Activated naive CD8-positive, alpha-beta T cell (primary cell): ENCODE measurements around the gene MCOLN3.

Experiments used
- H3K27ac Mint-ChIP-seq: one replicate; pipeline ENCODE4 v1.8.0; 2021; ENCODE audit warnings: mixed read lengths
- H3K27me3 Mint-ChIP-seq: one replicate; pipeline ENCODE4 v1.8.0; 2021; ENCODE audit warnings: mixed read lengths
- H3K36me3 Mint-ChIP-seq: one replicate; pipeline ENCODE4 v1.8.0; 2021; ENCODE audit warnings: mixed read lengths
- H3K4me1 Mint-ChIP-seq: one replicate; pipeline ENCODE4 v1.8.0; 2021; ENCODE audit warnings: low read depth, mixed read lengths
- H3K4me3 Mint-ChIP-seq: one replicate; pipeline ENCODE4 v1.8.0; 2021; ENCODE audit warnings: mild to moderate bottlenecking, mixed read lengths
- H3K9me3 Mint-ChIP-seq: one replicate; pipeline ENCODE4 v1.8.0; 2021; ENCODE audit warnings: low read depth, mixed read lengths

The MCOLN3 gene, protein sequence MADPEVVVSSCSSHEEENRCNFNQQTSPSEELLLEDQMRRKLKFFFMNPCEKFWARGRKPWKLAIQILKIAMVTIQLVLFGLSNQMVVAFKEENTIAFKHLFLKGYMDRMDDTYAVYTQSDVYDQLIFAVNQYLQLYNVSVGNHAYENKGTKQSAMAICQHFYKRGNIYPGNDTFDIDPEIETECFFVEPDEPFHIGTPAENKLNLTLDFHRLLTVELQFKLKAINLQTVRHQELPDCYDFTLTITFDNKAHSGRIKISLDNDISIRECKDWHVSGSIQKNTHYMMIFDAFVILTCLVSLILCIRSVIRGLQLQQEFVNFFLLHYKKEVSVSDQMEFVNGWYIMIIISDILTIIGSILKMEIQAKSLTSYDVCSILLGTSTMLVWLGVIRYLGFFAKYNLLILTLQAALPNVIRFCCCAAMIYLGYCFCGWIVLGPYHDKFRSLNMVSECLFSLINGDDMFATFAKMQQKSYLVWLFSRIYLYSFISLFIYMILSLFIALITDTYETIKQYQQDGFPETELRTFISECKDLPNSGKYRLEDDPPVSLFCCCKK

DNA sequence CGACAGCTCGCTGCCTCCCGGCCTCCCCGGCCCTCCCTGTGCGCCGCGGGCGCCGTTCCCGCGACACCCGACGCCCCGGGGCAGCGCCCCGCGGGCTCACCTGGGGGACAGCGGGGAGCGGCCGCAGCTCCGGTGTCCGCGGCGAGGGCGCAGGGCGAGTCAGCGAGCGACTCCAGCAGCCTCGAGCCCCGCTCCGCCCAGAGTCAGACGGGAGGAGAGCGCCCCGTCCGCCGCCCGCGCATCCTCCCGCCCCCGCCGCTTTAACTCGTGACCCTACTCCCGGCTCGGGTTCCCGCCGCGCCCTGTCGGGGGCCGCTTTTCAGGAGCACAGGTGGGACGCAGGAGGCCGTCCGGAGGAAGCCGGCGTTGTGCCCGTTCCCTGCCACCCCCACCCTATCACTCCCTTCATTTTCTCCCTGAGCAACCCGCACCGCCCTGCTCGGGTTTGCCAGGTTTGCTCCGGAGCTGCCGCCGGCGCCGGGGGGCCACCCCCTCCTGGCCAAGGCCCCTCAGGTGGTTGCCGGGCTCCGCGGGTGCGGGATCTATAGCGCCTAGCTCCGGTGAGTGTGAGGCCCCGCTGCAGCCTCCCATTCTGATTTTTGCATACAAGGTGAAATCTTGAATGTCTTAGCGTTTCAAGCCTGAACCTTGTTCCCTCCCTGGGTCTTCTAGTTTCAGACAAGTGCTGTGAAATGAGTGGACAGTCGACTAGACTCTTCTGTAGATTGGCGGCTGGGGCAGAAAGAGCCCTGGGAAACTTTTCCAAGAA is at the start of gene MCOLN3:
TSS of gene MCOLN3 (minus strand) at position 205 of the 769 bp plus-strand sequence. CDS start 3,140 bp downstream, outside the sequence.
- H3K36me3 Mint-ChIP-seq: no peaks in the 10 kb centered on the region
- no peaks in the 10 kb centered on the region for H3K9me3 Mint-ChIP-seq
- peaks cover 24% of the 10 kb centered on the region for H3K27me3 Mint-ChIP-seq
- peaks cover 26% of the 10 kb centered on the region for H3K4me1 Mint-ChIP-seq
- H3K4me3 Mint-ChIP-seq: peak within 1 kb of the TSS; percentile 81
- H3K27ac Mint-ChIP-seq: no peak within 1 kb of the TSS

DNA sequence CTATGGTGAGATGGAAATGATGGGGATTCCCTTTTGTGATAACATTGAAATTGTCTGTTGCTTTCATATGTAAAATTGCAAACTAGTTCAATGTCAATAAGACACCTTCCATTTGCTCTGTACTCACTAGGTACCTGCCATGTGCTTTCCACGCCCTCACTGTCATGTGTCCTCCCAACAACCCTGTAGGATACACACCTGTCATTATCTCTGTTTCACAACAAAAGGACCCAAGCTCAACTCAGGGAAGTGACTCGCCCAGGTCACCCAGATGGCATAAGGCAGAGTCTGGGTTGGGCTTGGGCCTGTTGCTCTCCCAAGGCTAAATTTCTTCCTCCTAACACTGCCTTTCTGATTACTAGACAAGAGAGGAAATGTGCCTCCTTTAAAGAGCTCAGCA is 45.3 kb upstream of the MCOLN3 start:
- no peaks in the 10 kb centered on the region for H3K9me3 Mint-ChIP-seq
- no peak overlapping the region for H3K27ac Mint-ChIP-seq
- H3K4me1 Mint-ChIP-seq: peaks cover 18% of the 10 kb centered on the region
- peaks cover 10% of the 10 kb centered on the region for H3K27me3 Mint-ChIP-seq
- no peak overlapping the region for H3K4me3 Mint-ChIP-seq
- peaks cover 5% of the 10 kb centered on the region for H3K36me3 Mint-ChIP-seq

- no peaks in the 10 kb centered on the region for H3K9me3 Mint-ChIP-seq
- peaks cover 18% of the 10 kb centered on the region for H3K4me1 Mint-ChIP-seq
- peak overlapping the region; percentile 17 for H3K27ac Mint-ChIP-seq
- peak overlapping the region; percentile 81 for H3K4me3 Mint-ChIP-seq
- peaks cover 10% of the 10 kb centered on the region for H3K27me3 Mint-ChIP-seq
- H3K36me3 Mint-ChIP-seq: peaks cover 5% of the 10 kb centered on the region
Observed at GRCh38 chr1:85091671-85092280, 43.5 kb upstream of the MCOLN3 start.

DNA sequence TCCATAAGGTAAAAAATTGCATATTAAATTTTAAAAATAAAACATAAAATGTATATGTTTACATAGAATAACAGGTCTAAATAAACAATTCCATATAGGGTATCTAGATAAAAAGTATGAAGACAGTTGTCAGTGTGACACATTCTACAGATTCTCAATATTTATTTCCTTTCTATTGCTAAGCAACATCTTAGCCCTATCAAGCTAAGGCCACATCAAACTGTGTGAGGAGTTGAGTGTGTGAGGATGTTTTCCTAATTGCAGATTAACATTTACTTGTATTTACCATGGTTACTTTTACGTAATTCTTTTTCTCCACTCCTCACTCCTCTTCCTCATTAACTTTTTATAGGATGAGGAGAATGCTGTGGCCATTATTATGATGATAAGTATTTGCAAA is 41.9 kb upstream of the MCOLN3 start:
- no peaks in the 10 kb centered on the region for H3K9me3 Mint-ChIP-seq
- peaks cover 5% of the 10 kb centered on the region for H3K36me3 Mint-ChIP-seq
- H3K4me3 Mint-ChIP-seq: no peak overlapping the region
- peaks cover 8% of the 10 kb centered on the region for H3K27me3 Mint-ChIP-seq
- peaks cover 18% of the 10 kb centered on the region for H3K4me1 Mint-ChIP-seq
- H3K27ac Mint-ChIP-seq: no peak overlapping the region

DNA sequence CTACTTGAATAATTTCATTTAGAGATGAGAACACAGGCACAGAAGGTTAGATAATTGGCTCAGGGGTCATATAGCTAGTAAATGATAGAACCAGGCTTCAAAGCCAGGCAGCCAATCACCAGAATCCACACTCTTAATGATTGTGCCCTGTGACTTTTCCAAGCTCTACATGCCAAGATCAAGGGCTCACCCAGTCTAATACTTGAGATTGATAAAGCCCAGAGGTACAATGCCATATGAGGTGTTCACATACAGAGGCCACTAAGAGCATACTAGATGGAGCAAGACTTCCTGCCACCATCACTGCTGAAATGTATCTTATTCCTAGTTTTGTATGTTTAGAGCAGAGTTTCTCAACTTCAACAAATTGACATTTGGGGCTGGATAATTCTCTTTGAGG is 40.9 kb upstream of the MCOLN3 start:
- Mint-ChIP-seq H3K9me3 (no peaks in the 10 kb centered on the region), H3K36me3 (peaks cover 5% of the 10 kb centered on the region), H3K27me3 (peaks cover 9% of the 10 kb centered on the region), H3K27ac (no peak overlapping the region), H3K4me3 (no peak overlapping the region), H3K4me1 (peaks cover 18% of the 10 kb centered on the region)

DNA sequence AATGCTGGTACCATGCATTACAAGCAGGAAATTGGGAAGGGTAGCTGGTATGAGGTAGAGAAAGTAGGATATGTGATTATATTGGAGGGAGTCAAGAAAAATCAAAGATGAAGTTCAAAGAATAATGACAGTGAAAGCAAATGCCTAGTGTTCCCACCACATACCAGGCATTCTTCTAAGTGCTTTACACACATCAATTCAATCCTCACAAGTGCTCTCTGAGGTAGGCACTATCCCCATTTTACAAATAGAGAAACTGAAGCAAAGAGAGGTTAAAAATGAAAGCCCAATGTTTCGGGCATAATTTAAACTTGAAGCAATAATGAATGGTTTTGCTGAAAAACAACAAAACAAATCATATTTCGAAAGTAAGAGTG is 40.1 kb upstream of the MCOLN3 start:
- Mint-ChIP-seq H3K4me1 (peaks cover 18% of the 10 kb centered on the region), H3K27me3 (peaks cover 9% of the 10 kb centered on the region), H3K4me3 (no peak overlapping the region), H3K36me3 (peaks cover 1% of the 10 kb centered on the region), H3K27ac (no peak overlapping the region), H3K9me3 (no peaks in the 10 kb centered on the region)

DNA sequence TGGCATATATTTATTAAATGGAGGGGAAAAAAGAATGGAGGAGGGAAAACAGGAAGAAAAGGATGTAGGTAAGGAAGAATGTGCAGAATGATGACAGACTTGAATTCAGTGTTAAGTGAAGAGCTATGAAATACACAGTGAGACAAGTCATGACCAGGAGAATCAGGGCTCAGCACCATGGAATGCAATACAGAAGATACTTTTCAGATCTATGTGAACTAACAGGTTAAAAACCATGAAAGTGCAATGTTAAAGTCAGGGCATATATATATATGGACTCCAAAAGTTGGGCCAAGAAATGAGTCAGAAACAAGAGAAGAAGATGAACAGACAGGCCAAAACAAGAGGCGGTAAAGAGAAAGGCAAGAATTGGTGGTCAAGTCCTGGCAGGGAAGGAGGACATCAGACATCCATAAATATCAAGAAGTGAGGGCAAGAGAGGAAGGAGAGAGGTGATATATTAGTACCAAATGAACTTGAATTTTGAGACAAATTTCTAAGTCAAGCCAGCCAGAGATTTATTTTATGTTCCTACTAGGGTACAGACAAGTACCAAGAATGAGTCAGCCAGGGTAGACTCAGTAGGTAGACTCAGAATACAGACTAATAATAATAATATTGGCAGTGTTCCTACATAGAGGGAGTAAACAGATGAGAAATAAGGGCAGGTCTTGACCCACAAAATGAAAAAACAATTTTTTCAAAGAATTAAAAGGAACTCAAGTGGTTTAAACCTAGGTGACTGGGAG is 39.5 kb upstream of the MCOLN3 start:
- no peaks in the 10 kb centered on the region for H3K9me3 Mint-ChIP-seq
- no peak overlapping the region for H3K27ac Mint-ChIP-seq
- peaks cover 10% of the 10 kb centered on the region for H3K27me3 Mint-ChIP-seq
- H3K36me3 Mint-ChIP-seq: no peaks in the 10 kb centered on the region
- no peak overlapping the region for H3K4me3 Mint-ChIP-seq
- H3K4me1 Mint-ChIP-seq: peaks cover 18% of the 10 kb centered on the region

DNA sequence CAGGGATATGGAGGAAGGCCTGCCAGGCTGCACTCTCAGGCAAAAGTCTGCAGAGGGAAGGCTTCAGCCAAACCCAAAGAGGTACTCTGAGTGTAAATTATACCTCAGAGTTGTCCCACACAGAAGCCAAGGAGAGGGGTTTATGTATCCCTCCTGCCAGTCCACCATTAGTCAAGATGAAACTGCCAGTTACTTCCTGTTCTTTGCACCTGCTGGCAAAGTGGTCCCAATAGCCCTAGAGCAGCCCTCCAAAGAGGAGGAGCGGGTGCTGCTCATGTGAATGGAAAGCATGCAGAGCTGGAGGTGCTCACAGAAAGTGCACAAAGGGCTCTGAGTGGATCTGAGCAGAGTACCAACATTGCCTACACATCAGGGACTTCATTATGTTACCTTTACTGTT is 37.1 kb upstream of the MCOLN3 start:
- Mint-ChIP-seq H3K9me3 (no peaks in the 10 kb centered on the region), H3K27me3 (peaks cover 10% of the 10 kb centered on the region), H3K27ac (no peak overlapping the region), H3K4me1 (no peaks in the 10 kb centered on the region), H3K36me3 (no peaks in the 10 kb centered on the region), H3K4me3 (no peak overlapping the region)

DNA sequence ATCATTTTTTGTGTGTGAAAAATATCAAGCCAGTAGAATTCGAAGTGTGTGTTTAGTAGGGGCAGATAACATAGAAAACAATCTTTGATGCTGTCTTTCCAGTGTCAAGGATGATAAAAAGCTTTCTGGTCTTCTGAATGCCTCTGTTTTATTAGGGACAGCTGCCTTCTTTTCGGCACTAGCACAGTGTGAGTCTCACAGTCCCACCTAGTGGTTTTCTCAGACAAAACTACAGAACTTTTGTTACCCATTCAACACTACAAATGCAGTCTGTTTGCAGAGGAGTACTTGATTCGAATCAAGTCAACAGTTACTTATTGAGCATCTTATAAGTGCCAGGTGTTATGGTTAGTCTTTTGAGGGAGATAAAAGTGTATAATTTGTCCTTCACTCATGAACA is 30.6 kb upstream of the MCOLN3 start:
- Mint-ChIP-seq H3K4me3 (no peak overlapping the region), H3K4me1 (no peaks in the 10 kb centered on the region), H3K27me3 (peaks cover 4% of the 10 kb centered on the region), H3K27ac (no peak overlapping the region), H3K36me3 (peaks cover 8% of the 10 kb centered on the region), H3K9me3 (peaks cover 8% of the 10 kb centered on the region)

- Mint-ChIP-seq H3K36me3 (peaks cover 8% of the 10 kb centered on the region), H3K27me3 (no peaks in the 10 kb centered on the region), H3K4me3 (no peak overlapping the region), H3K4me1 (no peaks in the 10 kb centered on the region), H3K27ac (no peak overlapping the region), H3K9me3 (peaks cover 8% of the 10 kb centered on the region)
Observed at GRCh38 chr1:85074365-85074964, 26.2 kb upstream of the MCOLN3 start.

GRCh38 chr1:85070972-85071492 is 22.7 kb upstream of the MCOLN3 start:
- Mint-ChIP-seq H3K4me1 (no peaks in the 10 kb centered on the region), H3K27me3 (peaks cover 4% of the 10 kb centered on the region), H3K4me3 (no peak overlapping the region), H3K36me3 (peaks cover 4% of the 10 kb centered on the region), H3K27ac (no peak overlapping the region), H3K9me3 (peaks cover 5% of the 10 kb centered on the region)

DNA sequence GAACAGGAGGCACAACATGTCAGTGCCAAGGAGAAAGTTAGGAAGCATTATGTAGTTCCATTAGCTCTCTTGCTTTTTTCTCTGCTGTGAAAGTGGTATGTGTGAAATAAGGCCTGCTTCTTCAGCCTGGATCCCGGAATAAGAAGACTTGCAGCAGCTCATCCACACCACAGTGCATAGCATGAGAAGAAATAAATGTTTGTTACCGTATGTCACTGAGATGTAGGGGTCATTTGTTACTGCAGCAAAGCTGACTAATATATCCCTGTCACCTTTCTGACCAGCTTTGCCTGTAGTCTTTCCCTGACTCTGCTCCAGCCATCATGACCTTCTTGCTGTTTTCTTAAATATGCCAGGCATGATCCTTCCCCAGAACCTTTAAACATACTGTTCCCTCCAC is 20.5 kb upstream of the MCOLN3 start:
- H3K27ac Mint-ChIP-seq: no peak overlapping the region
- no peaks in the 10 kb centered on the region for H3K36me3 Mint-ChIP-seq
- H3K9me3 Mint-ChIP-seq: no peaks in the 10 kb centered on the region
- peaks cover 4% of the 10 kb centered on the region for H3K27me3 Mint-ChIP-seq
- no peaks in the 10 kb centered on the region for H3K4me1 Mint-ChIP-seq
- H3K4me3 Mint-ChIP-seq: no peak overlapping the region

GRCh38 chr1:85065550-85065949 is 17.2 kb upstream of the MCOLN3 start:
- Mint-ChIP-seq H3K27ac (no peak overlapping the region), H3K27me3 (peaks cover 9% of the 10 kb centered on the region), H3K4me3 (no peak overlapping the region), H3K36me3 (no peaks in the 10 kb centered on the region), H3K9me3 (no peaks in the 10 kb centered on the region), H3K4me1 (peaks cover 15% of the 10 kb centered on the region)
